Loucy (cell line): ENCODE data around the gene COPS3.

Source experiments
- H2AFZ ChIP-seq: fragments of 200-600 bp; sonication (generic); 2 replicates; pipeline ENCODE4 v1.6.0; 2016; ENCODE audit warnings: antibody characterized with exemption, mild to moderate bottlenecking, low read length, moderate library complexity
- H3F3A ChIP-seq: fragments of 200-600 bp; 2 replicates; pipeline ENCODE4 v1.6.0; 2016; ENCODE audit warnings: antibody characterized with exemption, low read depth, mild to moderate bottlenecking
- H3K27me3 ChIP-seq: fragments of 200-600 bp; sonication (generic); 2 replicates; pipeline ENCODE4 v1.6.1; 2014; ENCODE audit warnings: low read length, mild to moderate bottlenecking; ENCODE audit not compliant: insufficient read depth, poor library complexity, severe bottlenecking
- H3K36me3 ChIP-seq: fragments of 200-600 bp; sonication (generic); 2 replicates; pipeline ENCODE4 v1.6.1; 2016; ENCODE audit warnings: low read length; ENCODE audit not compliant: insufficient read depth
- H3K4me1 ChIP-seq: fragments of 200-600 bp; sonication (generic); 2 replicates; pipeline ENCODE4 v1.5.1; 2014; ENCODE audit warnings: low read length, mild to moderate bottlenecking; ENCODE audit not compliant: insufficient read depth, poor library complexity, severe bottlenecking
- H3K4me2 ChIP-seq: fragments of 200-600 bp; sonication (generic); 2 replicates; pipeline ENCODE4 v1.6.0; 2014; ENCODE audit warnings: antibody characterized with exemption, low read length, low read depth, mild to moderate bottlenecking; ENCODE audit not compliant: poor library complexity, severe bottlenecking
- H3K4me3 ChIP-seq: fragments of 200-600 bp; sonication (generic); 2 replicates; pipeline ENCODE4 v1.5.1; 2014; ENCODE audit warnings: low read length, mild to moderate bottlenecking, mixed read lengths; ENCODE audit not compliant: poor library complexity, severe bottlenecking
- H3K79me2 ChIP-seq: fragments of 200-600 bp; sonication (generic); 2 replicates; pipeline ENCODE4 v1.6.1; 2014; ENCODE audit warnings: low read length; ENCODE audit not compliant: insufficient read depth
- H3K9ac ChIP-seq: fragments of 200-600 bp; sonication (generic); 2 replicates; pipeline ENCODE4 v1.6.0; 2014; ENCODE audit warnings: mild to moderate bottlenecking, low read depth, low read length, moderate library complexity; ENCODE audit not compliant: poor library complexity, severe bottlenecking
- H3K9me2 ChIP-seq: fragments of 200-600 bp; sonication (generic); replicated peaks from 2 replicates; pipeline ENCODE4 v1.6.1; 2016; ENCODE audit warnings: low read depth, low read length, mixed read lengths
- H3K9me3 ChIP-seq: fragments of 200-600 bp; sonication (generic); 2 replicates; pipeline ENCODE4 v1.6.1; 2014; ENCODE audit warnings: mild to moderate bottlenecking, antibody characterized with exemption, low read length, low read depth; ENCODE audit not compliant: insufficient read depth
- H4K20me1 ChIP-seq: fragments of 200-600 bp; sonication (generic); 2 replicates; pipeline ENCODE4 v1.6.0; 2014; ENCODE audit warnings: antibody characterized with exemption, low read length, mild to moderate bottlenecking; ENCODE audit not compliant: insufficient read depth, poor library complexity, severe bottlenecking
- CTCF ChIP-seq: fragments of 200-600 bp; sonication (generic); conservative IDR thresholded peaks from 2 replicates; pipeline ENCODE4 v1.5.1; 2014; ENCODE audit warnings: mild to moderate bottlenecking, antibody characterized with exemption, low read length
- EZH2phosphoT487 ChIP-seq: fragments of 200-600 bp; IDR thresholded peaks from 2 replicates; pipeline ENCODE4 v1.6.1; 2018; ENCODE audit warnings: antibody characterized with exemption, mild to moderate bottlenecking, moderate library complexity, borderline replicate concordance

Gene COPS3

GRCh38 chr17:17313350-17313991, 32.4 kb upstream of the COPS3 start:
- Histone ChIP-seq H3F3A (no peaks in the 10 kb centered on the region), H3K9me2 (no peaks in the 10 kb centered on the region), H4K20me1 (no peaks in the 10 kb centered on the region), H3K9me3 (no peaks in the 10 kb centered on the region), H3K4me2 (no peak overlapping the region), H3K79me2 (no peaks in the 10 kb centered on the region), H3K9ac (no peak overlapping the region), H3K4me1 (no peaks in the 10 kb centered on the region), H3K27me3 (no peaks in the 10 kb centered on the region), H3K36me3 (no peaks in the 10 kb centered on the region), H3K4me3 (no peak overlapping the region), H2AFZ (no peak overlapping the region; the same call in 1 of the 2 replicates)
- TF ChIP-seq CTCF, result peak; percentile 72
- no peak for TF ChIP-seq EZH2phosphoT487

GRCh38 chr17:17309356-17309755, 28.3 kb upstream of the COPS3 start:
- Histone ChIP-seq H4K20me1 (no peaks in the 10 kb centered on the region), H3K79me2 (0 out of 2 replicates have a peak, but pooled peaks cover 5% of the 10 kb centered on the region), H3K4me2 (no peak overlapping the region), H3K4me3 (no peak overlapping the region), H3K9ac (no peak overlapping the region), H3F3A (peaks cover 3% of the 10 kb centered on the region), H3K9me3 (no peaks in the 10 kb centered on the region), H3K4me1 (peaks cover 15% of the 10 kb centered on the region), H3K9me2 (no peaks in the 10 kb centered on the region), H3K36me3 (no peaks in the 10 kb centered on the region), H3K27me3 (no peaks in the 10 kb centered on the region), H2AFZ (no peak overlapping the region)
- TF ChIP-seq EZH2phosphoT487, result no peak
- no peak for TF ChIP-seq CTCF

GRCh38 chr17:17305281-17305801, 24.3 kb upstream of the COPS3 start:
- no peaks in the 10 kb centered on the region for H3K9me2 ChIP-seq
- peaks cover 13% of the 10 kb centered on the region; the same call in 1 of the 2 replicates for H3K79me2 ChIP-seq
- no peak overlapping the region for H2AFZ ChIP-seq
- H3K4me1 ChIP-seq, result peaks cover 25% of the 10 kb centered on the region
- TF ChIP-seq EZH2phosphoT487, result no peak
- H3K4me3 ChIP-seq, result peak overlapping the region; percentile 85
- H3K36me3 ChIP-seq, result no peaks in the 10 kb centered on the region
- peak overlapping the region; percentile 78 for H3K4me2 ChIP-seq
- H3K9me3 ChIP-seq, result no peaks in the 10 kb centered on the region
- H3F3A ChIP-seq, result peaks cover 3% of the 10 kb centered on the region
- no peaks in the 10 kb centered on the region for H4K20me1 ChIP-seq
- peak overlapping the region; percentile 86 for H3K9ac ChIP-seq
- H3K27me3 ChIP-seq, result no peaks in the 10 kb centered on the region

DNA sequence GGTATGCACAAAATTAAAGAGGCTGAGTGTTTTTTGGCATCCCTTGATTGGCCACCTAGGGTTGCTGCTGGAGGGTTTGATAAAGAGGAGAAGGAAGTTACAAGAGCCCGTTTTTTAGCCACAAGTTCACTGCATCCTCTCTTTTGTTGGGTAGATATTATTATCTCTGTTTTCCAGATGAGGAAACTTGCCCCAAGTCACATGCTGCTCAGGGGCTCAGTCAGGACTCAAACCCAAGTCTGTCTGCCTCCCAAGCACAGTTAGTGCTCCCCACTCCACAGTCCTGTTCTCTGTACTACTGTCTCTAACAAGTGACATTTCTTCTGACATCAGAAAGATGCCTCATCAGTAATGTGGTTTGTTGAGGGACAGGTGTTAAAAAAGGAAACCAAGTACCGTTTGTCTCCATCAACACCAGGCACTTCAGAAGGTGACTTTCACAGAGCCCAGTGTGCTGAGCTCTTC, 23.5 kb upstream of the COPS3 start:
- Histone ChIP-seq H2AFZ (no peak overlapping the region), H3K9ac (peak overlapping the region; percentile 86), H4K20me1 (no peaks in the 10 kb centered on the region), H3K27me3 (no peaks in the 10 kb centered on the region), H3K4me2 (peak overlapping the region; percentile 78), H3K4me3 (peak overlapping the region; percentile 85), H3F3A (peaks cover 3% of the 10 kb centered on the region), H3K9me2 (no peaks in the 10 kb centered on the region), H3K9me3 (no peaks in the 10 kb centered on the region), H3K4me1 (peaks cover 25% of the 10 kb centered on the region), H3K79me2 (peaks cover 13% of the 10 kb centered on the region; the same call in 1 of the 2 replicates), H3K36me3 (no peaks in the 10 kb centered on the region)
- TF ChIP-seq EZH2phosphoT487, result no peak
